AG04449 (cell line): ENCODE measurements around the gene NUP214.

Source experiments
- CTCF ChIA-PET: fragments of 350-600 bp; formaldehyde crosslinking; extraction: SDS; loops from one replicate; lab custom pipeline; 2021; ENCODE audit warnings: antibody characterized with exemption; lab: Yijun Ruan, JAX
- POLR2A ChIA-PET: fragments of 400-600, 350-600 bp; formaldehyde crosslinking; extraction: SDS; loops from one replicate; lab custom pipeline; 2020; ENCODE audit warnings: antibody characterized with exemption, inconsistent platforms; lab: Yijun Ruan, JAX
- DNase-seq: peaks from one replicate; pipeline ENCODE4 v3.0.0-alpha.2; 2010; ENCODE audit warnings: low read depth, low spot score
- H3K4me3 ChIP-seq: 2 replicates; pipeline ENCODE4 v1.5.1; 2011; ENCODE audit warnings: low read depth, mild to moderate bottlenecking, control low read depth, low read length
- CTCF ChIP-seq: IDR thresholded peaks from one replicate; pipeline ENCODE4 v1.5.1; 2011; ENCODE audit warnings: mild to moderate bottlenecking, moderate library complexity, low read length, control low read depth, inconsistent platforms; ENCODE audit not compliant: insufficient read depth; ENCODE audit errors: missing control alignments

NUP214 gene

GRCh38 chr9:131246618-131247017 is 121.2 kb downstream of the NUP214 start:
- no peak overlapping the region for H3K4me3 ChIP-seq
- no peak for DNase-seq
- ChIA-PET CTCF (interaction anchor here (1.0 to 1.4 kb wide), 3 partner anchors 8 to 69 kb away, joined by 3 to 4 read pairs (median 4); no protein-coding TSS in a partner anchor), POLR2A (no interaction called here)
- TF ChIP-seq CTCF, result no peak

GRCh38 chr9:131252120-131252519 is 126.7 kb downstream of the NUP214 start:
- CTCF ChIA-PET, result interaction anchor here (1.4 kb wide), 1 partner anchor 14 kb away, joined by 3 read pairs; no protein-coding TSS in a partner anchor
- H3K4me3 ChIP-seq, result no peak overlapping the region
- POLR2A ChIA-PET, result no interaction called here
- no peak for DNase-seq
- TF ChIP-seq CTCF, result no peak

GRCh38 chr9:131253891-131254491 is 128.6 kb downstream of the NUP214 start:
- ChIA-PET CTCF (interaction anchor here (1.0 to 1.2 kb wide), 2 partner anchors 8 to 10 kb away, joined by 3 to 4 read pairs; no protein-coding TSS in a partner anchor), POLR2A (interaction anchor here (0.6 to 0.7 kb wide), 2 partner anchors 74 to 169 kb away, joined by 3 read pairs; no protein-coding TSS in a partner anchor)
- no peak overlapping the region for H3K4me3 ChIP-seq
- no peak for TF ChIP-seq CTCF
- DNase-seq, result no peak

- no peak for TF ChIP-seq CTCF
- ChIA-PET POLR2A (interaction anchor here (0.7 kb wide), 1 partner anchor 75 kb away, joined by 3 read pairs; no protein-coding TSS in a partner anchor), CTCF (interaction anchor here (1.2 kb wide), 1 partner anchor 9 kb away, joined by 4 read pairs; no protein-coding TSS in a partner anchor)
- DNase-seq, result no peak
- H3K4me3 ChIP-seq, result no peak overlapping the region
Observed at GRCh38 chr9:131254626-131255025, 129.2 kb downstream of the NUP214 start.

- ChIA-PET CTCF (interaction anchor here (1.1 kb wide), 2 partner anchors 10 to 81 kb away, joined by 3 to 4 read pairs; no protein-coding TSS in a partner anchor), POLR2A (interaction anchor here (1.1 kb wide), 1 partner anchor 18 kb away, joined by 4 read pairs; no protein-coding TSS in a partner anchor)
- no peak for TF ChIP-seq CTCF
- H3K4me3 ChIP-seq, result no peak overlapping the region
- DNase-seq, result no peak
Observed at GRCh38 chr9:131255676-131256197, 130.4 kb downstream of the NUP214 start.
